GM23248 (cell line): ENCODE measurements around the gene HOXC10. TPM values are rescaled to one million over a fixed set of nuclear protein-coding genes. Genes with fewer than 3 reads are reported as not detected.

Source experiments
- DNase-seq: peaks from one replicate; pipeline ENCODE4 v3.0.0-alpha.2; 2015
- H2AFZ ChIP-seq: fragments of 200-600 bp; sonication (generic); 2 replicates; pipeline ENCODE4 v1.6.1; 2016; ENCODE audit warnings: antibody characterized with exemption
- H3F3A ChIP-seq: fragments of 200-600 bp; sonication (generic); 2 replicates; pipeline ENCODE4 v1.6.1; 2016; ENCODE audit warnings: mild to moderate bottlenecking, antibody characterized with exemption, mixed run types; ENCODE audit not compliant: insufficient read depth
- H3K27ac ChIP-seq: fragments of 200-600 bp; sonication (generic); 2 replicates; pipeline ENCODE4 v1.5.1; 2016; ENCODE audit warnings: mild to moderate bottlenecking
- H3K27me3 ChIP-seq: fragments of 200-600 bp; sonication (generic); replicated peaks from 2 replicates; pipeline ENCODE4 v1.6.1; 2016; ENCODE audit warnings: mild to moderate bottlenecking; ENCODE audit not compliant: insufficient read depth
- H3K36me3 ChIP-seq: fragments of 200-600 bp; sonication (generic); 2 replicates; pipeline ENCODE4 v1.6.1; 2016; ENCODE audit warnings: low read depth, mild to moderate bottlenecking
- H3K4me1 ChIP-seq: fragments of 200-600 bp; sonication (generic); 2 replicates; pipeline ENCODE4 v1.6.1; 2016; ENCODE audit warnings: mild to moderate bottlenecking; ENCODE audit not compliant: insufficient read depth
- H3K4me2 ChIP-seq: fragments of 200-600 bp; sonication (generic); one replicate; pipeline ENCODE4 v1.6.1; 2016; ENCODE audit warnings: mild to moderate bottlenecking; ENCODE audit not compliant: unreplicated experiment
- H3K4me3 ChIP-seq: fragments of 200-600 bp; sonication (generic); 2 replicates; pipeline ENCODE4 v1.5.1; 2016; ENCODE audit warnings: mild to moderate bottlenecking
- H3K79me2 ChIP-seq: fragments of 200-600 bp; sonication (generic); 2 replicates; pipeline ENCODE4 v1.6.1; 2016; ENCODE audit warnings: mild to moderate bottlenecking; ENCODE audit not compliant: insufficient read depth
- H3K9ac ChIP-seq: fragments of 200-600 bp; sonication (generic); 2 replicates; pipeline ENCODE4 v1.6.1; 2016; ENCODE audit warnings: mild to moderate bottlenecking
- H3K9me2 ChIP-seq: fragments of 200-600 bp; sonication (generic); 2 replicates; pipeline ENCODE4 v1.6.1; 2016; ENCODE audit warnings: mixed run types, mild to moderate bottlenecking, moderate library complexity; ENCODE audit not compliant: insufficient read depth
- H3K9me3 ChIP-seq: fragments of 200-600 bp; sonication (generic); one replicate; pipeline ENCODE4 v1.6.1; 2017; ENCODE audit warnings: low read depth
- H4K20me1 ChIP-seq: fragments of 200-600 bp; sonication (generic); 2 replicates; pipeline ENCODE4 v1.6.0; 2016; ENCODE audit not compliant: insufficient read depth
- EZH2 ChIP-seq: fragments of 200-600 bp; sonication (generic); IDR thresholded peaks from 2 replicates; pipeline ENCODE4 v1.6.1; 2018; ENCODE audit warnings: antibody characterized with exemption, mild to moderate bottlenecking; ENCODE audit not compliant: insufficient read depth, poor library complexity, severe bottlenecking
- EZH2phosphoT487 ChIP-seq: fragments of 200-600 bp; sonication (generic); IDR thresholded peaks from 2 replicates; pipeline ENCODE4 v1.6.1; 2018; ENCODE audit warnings: antibody characterized with exemption, moderate library complexity, mild to moderate bottlenecking, low read depth; ENCODE audit not compliant: insufficient read depth
- WGBS, 2 experiments: methylation state at CpG; one replicate each; pipeline ENCODE4 v1.1.6; 2015 to 2017; ENCODE audit warnings: low lambda C conversion rate in 2 of 2, low coverage in 1 of 2; ENCODE audit errors: missing lambda C conversion rate in 2 of 2; 5-methylcytosine and 5-hydroxymethylcytosine counted together
- in situ Hi-C: fragments of 300-500 bp; cut with MboI; formaldehyde crosslinking; loops from 2 replicates; pipeline ENCODE4 v1.15.0; 2020
- polyA plus RNA-seq: library from polyadenylated mRNA; unstranded; fragments of >200 nt; fragmentation: Nextera tagmentation; extraction: Ambion mirVana; gene quantifications from 2 replicates; pipeline ENCODE4 v1.2.1, GENCODE V29; 2016
- total RNA-seq: library from RNA; depleted of rRNA; stranded (reverse); fragments of >200 nt; shearing (Covaris generic); gene quantifications from 2 replicates; pipeline ENCODE4 v1.2.3, GENCODE V29; 2014

Gene HOXC10
- total and polyA plus RNA-seq, 2 experiments from 2014 or later, result not detected

- H3K27ac ChIP-seq, result no peak overlapping the region
- in situ Hi-C loops, result no loop called here
- no peak for DNase-seq
- H4K20me1 ChIP-seq, result no peaks in the 10 kb centered on the region
- no peaks in the 10 kb centered on the region for H3F3A ChIP-seq
- H3K27me3 ChIP-seq, result peaks cover 24% of the 10 kb centered on the region
- H2AFZ ChIP-seq, result no peak overlapping the region
- no peaks in the 10 kb centered on the region for H3K9me2 ChIP-seq
- no peaks in the 10 kb centered on the region for H3K9me3 ChIP-seq
- H3K4me2 ChIP-seq, result no peak overlapping the region
- no peak overlapping the region for H3K4me3 ChIP-seq
- H3K4me1 ChIP-seq, result peaks cover 3% of the 10 kb centered on the region; the same call in 1 of the 2 replicates
- no peaks in the 10 kb centered on the region for H3K36me3 ChIP-seq
- H3K9ac ChIP-seq, result no peak overlapping the region
- H3K79me2 ChIP-seq, result peaks cover 9% of the 10 kb centered on the region; the same call in 1 of the 2 replicates
- 94 to 97% methylated on average over 32 to 35 of the region's 35 CpGs for WGBS, 2 experiments
- no peak for TF ChIP-seq EZH2
These were observed 12.5 kb downstream of the HOXC10 start for GRCh38 chr12:53997204-53998109.

- H3K27me3 ChIP-seq, result peaks cover 16% of the 10 kb centered on the region
- no peak overlapping the region; the same call in 1 of the 2 replicates for H3K4me3 ChIP-seq
- no peaks in the 10 kb centered on the region for H3K36me3 ChIP-seq
- no peaks in the 10 kb centered on the region for H3K9me3 ChIP-seq
- in situ Hi-C loops, result no loop called here
- TF ChIP-seq EZH2phosphoT487, result no peak
- no peak for TF ChIP-seq EZH2
- peaks cover 3% of the 10 kb centered on the region; the same call in 1 of the 2 replicates for H3K4me1 ChIP-seq
- H3K27ac ChIP-seq, result no peak overlapping the region
- H3F3A ChIP-seq, result no peaks in the 10 kb centered on the region
- H3K9ac ChIP-seq, result no peak overlapping the region
- H3K79me2 ChIP-seq, result peaks cover 9% of the 10 kb centered on the region; the same call in 1 of the 2 replicates
- no peaks in the 10 kb centered on the region for H4K20me1 ChIP-seq
- H2AFZ ChIP-seq, result no peak overlapping the region
- DNase-seq, result no peak
- no peak overlapping the region for H3K4me2 ChIP-seq
- no peaks in the 10 kb centered on the region for H3K9me2 ChIP-seq
- 87 to 89% methylated on average over 7 to 11 of the region's 11 CpGs for WGBS, 2 experiments
These were observed 13.4 kb downstream of the HOXC10 start for GRCh38 chr12:53998110-53998899.

- H3K9ac ChIP-seq, result peak overlapping the region; percentile 98; the same call in 1 of the 2 replicates
- peaks cover 3% of the 10 kb centered on the region; the same call in 1 of the 2 replicates for H3K4me1 ChIP-seq
- no peak overlapping the region for H3K27ac ChIP-seq
- H3K27me3 ChIP-seq, result peaks cover 10% of the 10 kb centered on the region
- no peaks in the 10 kb centered on the region for H3K9me3 ChIP-seq
- H3K9me2 ChIP-seq, result no peaks in the 10 kb centered on the region
- no peaks in the 10 kb centered on the region for H3F3A ChIP-seq
- DNase-seq, result no peak
- peak overlapping the region; percentile 100; the same call in 1 of the 2 replicates for H2AFZ ChIP-seq
- H4K20me1 ChIP-seq, result no peaks in the 10 kb centered on the region
- peak overlapping the region; percentile 96 for H3K4me3 ChIP-seq
- in situ Hi-C loops, result no loop called here
- H3K4me2 ChIP-seq, result peak overlapping the region; percentile 57
- TF ChIP-seq EZH2 (no peak), EZH2phosphoT487 (no peak)
- WGBS, 2 experiments, result 43 to 49% methylated on average over 11 to 13 of the region's 13 CpGs
- H3K36me3 ChIP-seq, result no peaks in the 10 kb centered on the region
- H3K79me2 ChIP-seq, result peaks cover 9% of the 10 kb centered on the region; the same call in 1 of the 2 replicates
These were observed 13.9 kb downstream of the HOXC10 start for GRCh38 chr12:53998900-53999236.

- Histone ChIP-seq H3K9me3 (no peaks in the 10 kb centered on the region), H4K20me1 (no peaks in the 10 kb centered on the region), H3K9me2 (no peaks in the 10 kb centered on the region), H3K36me3 (no peaks in the 10 kb centered on the region), H3K4me3 (peak overlapping the region; percentile 96), H3K79me2 (peaks cover 9% of the 10 kb centered on the region; the same call in 1 of the 2 replicates), H2AFZ (peak overlapping the region; percentile 100), H3K27ac (peak overlapping the region; percentile 58), H3K4me1 (peaks cover 3% of the 10 kb centered on the region; the same call in 1 of the 2 replicates), H3K4me2 (peak overlapping the region; percentile 98), H3K9ac (peak overlapping the region; percentile 98), H3K27me3 (peaks cover 5% of the 10 kb centered on the region), H3F3A (no peaks in the 10 kb centered on the region)
- TF ChIP-seq EZH2 (no peak), EZH2phosphoT487 (no peak)
- peak; percentile 93 for DNase-seq
- WGBS, 2 experiments, result 1 to 2% methylated on average over 32 to 35 of the region's 35 CpGs
- in situ Hi-C loops, result no loop called here
These were observed 14.7 kb downstream of the HOXC10 start for GRCh38 chr12:53999559-54000115.
